ENCODE measurements around the gene MPPED1.

The MPPED1 gene

GRCh38 chr22:43479301-43479950 is 67.6 kb downstream of the MPPED1 start:
- DNase-seq, result no peak

DNA sequence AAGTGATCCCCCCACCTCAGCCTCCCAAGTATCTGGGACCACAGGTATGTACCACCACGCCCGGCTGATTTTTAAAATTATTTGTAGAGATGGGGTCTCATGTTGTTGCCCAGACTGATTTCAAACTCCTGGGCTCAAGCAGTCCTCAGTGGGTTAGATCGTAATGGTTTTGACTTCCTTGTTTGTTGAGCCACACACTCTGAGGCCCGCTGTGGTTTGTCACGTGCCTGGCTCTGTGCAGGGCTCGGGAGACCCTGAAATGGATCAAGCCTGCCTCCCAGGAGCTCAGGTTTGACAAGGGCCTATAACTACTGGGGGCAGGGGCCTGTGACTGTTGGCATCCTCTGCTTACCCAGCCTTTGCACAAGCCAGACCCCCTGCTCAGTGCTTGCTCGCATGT is 68.1 kb downstream of the MPPED1 start:
- no peak for DNase-seq

GRCh38 chr22:43481568-43482317 is 69.9 kb downstream of the MPPED1 start:
- no peak for DNase-seq

DNA sequence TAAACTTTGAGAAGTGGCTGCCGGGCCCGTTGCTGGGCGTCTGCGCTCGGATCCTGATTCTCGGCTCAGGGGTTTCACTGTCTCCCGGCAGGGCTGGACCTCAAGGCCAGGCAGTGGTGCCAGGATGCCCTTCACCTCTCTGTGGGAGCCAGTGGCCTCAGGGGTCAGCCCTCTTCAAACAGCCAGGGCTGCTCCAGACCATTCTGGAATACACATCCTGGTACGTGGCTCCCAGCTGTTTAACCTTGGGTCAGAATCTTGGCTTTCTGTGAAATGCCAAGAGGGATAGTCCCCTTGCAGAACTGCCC is 70.5 kb downstream of the MPPED1 start:
- DNase-seq, result no peak

DNA sequence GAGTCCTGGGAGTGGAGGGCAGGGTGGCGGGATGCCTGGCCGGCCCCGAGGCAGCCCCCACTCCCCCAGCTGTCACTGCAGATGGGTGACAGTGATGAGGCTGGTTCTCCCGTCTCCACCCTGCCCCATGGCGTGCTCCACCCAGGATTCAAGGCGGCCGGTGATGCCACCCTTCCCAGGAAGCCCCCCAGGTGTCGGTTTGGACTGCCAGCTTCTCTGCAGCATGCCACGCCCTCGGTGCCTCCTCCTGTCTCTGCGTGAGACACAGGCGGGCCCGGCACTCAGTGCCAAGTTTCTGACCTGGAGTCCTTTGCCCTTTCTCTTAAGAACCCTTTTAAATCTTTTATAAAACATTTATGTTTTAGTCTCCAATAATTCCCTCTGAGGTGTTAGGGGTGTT is 71.5 kb downstream of the MPPED1 start:
- no peak for DNase-seq

GRCh38 chr22:43483669-43484068 is 71.9 kb downstream of the MPPED1 start:
- DNase-seq, result no peak

GRCh38 chr22:43484227-43484626 is 72.4 kb downstream of the MPPED1 start:
- DNase-seq, result no peak

DNA sequence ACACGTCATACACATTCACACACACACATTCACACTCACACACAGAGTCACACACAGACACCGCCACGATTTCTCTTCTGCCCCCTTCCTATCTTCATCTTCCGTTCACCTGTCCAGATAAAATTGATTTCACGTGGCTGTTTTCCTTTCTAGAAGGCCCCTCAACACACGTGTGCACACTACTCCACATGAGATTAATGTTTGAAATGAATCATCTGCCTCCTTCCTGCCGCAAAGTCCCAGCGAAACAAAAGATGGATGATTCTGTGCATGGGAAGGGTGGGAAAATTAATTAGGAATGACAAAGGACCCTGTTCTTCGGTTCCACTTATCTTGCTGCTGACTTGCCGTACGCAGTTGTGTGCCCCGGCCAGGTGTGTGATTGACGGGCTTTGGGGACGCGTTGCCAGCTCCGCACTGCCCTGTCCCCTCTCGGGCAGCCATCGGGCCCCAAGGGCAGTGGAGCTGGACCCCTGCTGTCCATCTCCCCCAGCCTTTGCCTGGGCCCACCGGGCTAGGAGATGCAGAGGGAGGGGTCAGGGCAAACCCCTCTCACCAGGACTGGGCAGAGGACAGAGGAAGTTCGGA is 73.8 kb downstream of the MPPED1 start:
- DNase-seq, result no peak

- no peak for DNase-seq
Observed at GRCh38 chr22:43487311-43488030, 75.7 kb downstream of the MPPED1 start.

GRCh38 chr22:43488031-43488866 is 76.4 kb downstream of the MPPED1 start:
- no peak for DNase-seq

GRCh38 chr22:43488937-43489336 is 77.1 kb downstream of the MPPED1 start:
- no peak for DNase-seq

DNA sequence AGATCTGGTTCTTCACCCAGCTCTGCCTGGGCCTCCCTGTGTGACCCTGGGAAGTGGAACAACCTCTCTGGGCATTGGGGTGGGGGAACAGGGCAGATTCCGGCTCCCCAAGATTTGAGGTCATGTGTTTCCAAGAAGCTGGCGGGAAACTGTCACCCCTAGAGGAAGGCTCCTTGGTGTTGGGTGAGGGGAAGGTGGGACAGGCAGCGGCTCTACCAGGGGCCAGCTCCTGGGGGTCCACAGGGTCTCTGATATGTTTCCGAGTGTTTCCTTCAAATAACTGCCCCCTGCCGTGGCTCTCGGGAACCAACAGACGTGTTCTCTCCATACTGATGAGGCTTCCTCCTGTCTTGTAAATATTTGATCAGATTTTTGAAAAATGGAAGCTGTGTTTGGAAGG is 78.5 kb downstream of the MPPED1 start:
- DNase-seq, result no peak

GRCh38 chr22:43491177-43491576 is 79.4 kb downstream of the MPPED1 start:
- DNase-seq, result no peak

- no peak for DNase-seq
Observed at GRCh38 chr22:43491737-43492136, 79.9 kb downstream of the MPPED1 start.

DNA sequence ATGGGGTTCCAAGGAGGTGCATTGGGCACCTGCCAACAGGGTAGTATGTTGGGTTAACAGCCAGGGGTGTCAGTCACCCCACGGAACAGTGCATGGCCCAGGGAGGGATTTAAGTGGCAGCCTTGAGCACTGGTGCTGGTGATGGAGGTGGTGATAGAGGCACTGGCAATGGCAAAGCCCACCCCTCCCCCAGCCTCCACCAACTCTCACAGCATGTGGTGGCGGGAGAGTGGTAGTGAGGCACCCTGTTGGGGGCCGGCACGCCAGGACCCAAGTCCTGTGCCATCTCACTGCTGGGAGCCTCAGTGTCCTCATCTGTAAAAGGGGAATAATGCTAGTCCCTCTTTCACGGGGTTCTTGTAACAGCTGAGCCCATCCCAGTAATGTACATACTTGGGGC is 81.5 kb downstream of the MPPED1 start:
- DNase-seq, result no peak

- no peak for DNase-seq
Observed at GRCh38 chr22:43497956-43498855, 86.4 kb downstream of the MPPED1 start.

DNA sequence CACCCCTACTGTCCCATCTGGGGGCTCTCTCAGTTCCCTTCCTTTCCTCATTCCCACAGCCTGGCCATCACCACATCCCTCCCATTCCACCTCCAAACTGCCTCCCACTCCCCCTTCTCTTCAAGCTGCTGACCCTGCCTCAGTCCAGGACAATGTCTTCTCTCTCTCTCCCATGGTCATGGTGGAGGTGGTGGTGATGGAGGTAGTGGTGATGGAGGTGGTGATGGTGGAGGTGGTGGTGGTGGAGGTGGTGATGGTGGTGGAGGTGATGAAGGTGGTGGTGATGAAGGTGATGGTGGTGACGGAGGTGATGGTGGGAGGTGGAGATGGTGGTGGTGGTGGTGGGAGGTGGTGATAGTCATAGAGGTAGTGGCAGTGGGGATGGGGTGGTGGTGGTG is 87.0 kb downstream of the MPPED1 start:
- no peak for DNase-seq

DNA sequence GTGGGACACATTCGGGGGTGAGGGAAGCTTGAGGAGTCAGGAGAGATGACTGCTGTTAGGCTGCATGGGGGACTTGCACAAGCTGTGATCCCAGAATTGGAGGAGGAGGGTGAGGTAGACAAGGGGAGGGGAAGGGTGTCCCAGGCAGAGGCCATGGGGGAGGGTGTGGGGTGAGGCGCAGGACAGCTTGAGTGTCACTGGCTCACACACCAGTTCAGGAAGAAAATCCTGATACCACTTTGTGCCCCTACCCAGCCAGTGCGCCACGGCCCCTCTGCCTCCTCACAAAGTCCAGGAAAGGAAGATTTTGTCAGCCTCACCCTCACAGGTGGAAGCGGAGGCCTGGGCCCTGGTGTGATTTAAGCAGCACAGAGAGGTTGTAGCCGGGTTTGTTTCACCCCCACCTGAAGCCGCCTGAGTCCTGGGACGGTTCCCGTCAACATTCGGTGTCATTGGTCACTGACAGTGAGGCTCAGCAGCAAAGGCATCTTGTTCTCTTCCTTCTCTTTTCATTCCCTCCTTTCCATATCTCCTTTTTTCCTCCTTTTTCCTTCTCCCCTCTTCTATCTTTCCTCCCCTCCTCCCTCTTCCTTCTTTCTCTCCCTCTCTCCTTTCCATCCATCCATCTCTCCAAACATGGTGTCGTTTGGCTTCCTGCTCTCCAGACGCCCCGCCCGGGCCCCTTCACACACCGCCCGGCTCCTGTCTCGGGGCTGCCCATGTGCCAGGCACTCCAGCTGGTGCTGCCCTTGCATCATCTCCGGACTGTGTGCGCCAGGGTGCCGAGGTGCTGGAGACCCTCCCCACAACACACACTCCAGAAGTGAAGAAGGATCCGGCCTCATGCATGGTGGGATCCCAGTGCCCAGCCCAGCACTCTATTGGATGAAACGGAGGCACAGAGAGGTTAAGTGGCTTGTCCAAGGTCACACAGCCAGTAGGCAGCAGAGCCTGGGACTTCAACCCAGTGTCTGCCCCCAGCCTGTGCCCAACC is 89.3 kb downstream of the MPPED1 start:
- no peak for DNase-seq

- no peak for DNase-seq
Observed at GRCh38 chr22:43501878-43502277, 90.1 kb downstream of the MPPED1 start.

DNA sequence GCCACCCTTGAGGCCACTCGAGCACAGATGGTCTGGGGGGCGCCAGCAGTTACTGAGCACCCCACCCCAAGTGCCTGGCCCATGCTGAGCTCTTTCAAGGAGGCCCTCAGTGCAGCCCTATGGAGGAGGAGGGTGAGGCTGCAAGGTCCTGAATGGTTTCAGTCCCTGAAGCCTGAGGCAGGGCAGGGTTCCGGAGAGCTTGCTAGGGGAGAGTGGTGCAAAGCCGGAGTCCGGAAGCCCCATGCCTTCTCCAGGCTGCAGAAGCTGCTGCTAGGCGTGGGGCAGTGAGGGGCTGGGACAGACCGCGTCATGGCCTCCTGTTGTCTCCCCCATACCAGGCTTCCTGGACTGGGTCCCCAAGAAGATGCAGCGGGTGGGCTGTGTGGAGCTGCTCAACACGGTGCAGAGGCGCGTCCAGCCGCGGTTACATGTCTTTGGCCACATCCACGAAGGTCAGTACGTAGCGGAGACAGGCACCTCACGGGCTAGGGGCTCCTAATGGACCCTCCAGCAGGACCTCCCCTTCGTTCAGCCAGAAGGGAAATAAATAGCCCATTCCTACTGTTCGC is 90.6 kb downstream of the MPPED1 start:
- no peak for DNase-seq

All from stimulated activated naive CD4-positive, alpha-beta T cell treated with Interleukin-2 at 50 U/mL for 16 hours (primary cell).